Glutamatergic neuron (in vitro differentiated cells): ENCODE data around the gene RNF150. TPM values are rescaled to one million over a fixed set of nuclear protein-coding genes. Genes with fewer than 3 reads are reported as not detected.

ENCODE experiments used
- DNase-seq: peaks from one replicate; pipeline ENCODE4 v3.0.0; 2022
- H3K27ac Mint-ChIP-seq: one replicate; pipeline ENCODE4 v1.8.0; 2020; ENCODE audit warnings: mild to moderate bottlenecking, mixed read lengths, inconsistent platforms; ENCODE audit not compliant: unreplicated experiment
- H3K27me3 Mint-ChIP-seq: one replicate; pipeline ENCODE4 v1.8.0; 2020; ENCODE audit warnings: mild to moderate bottlenecking, moderate library complexity, mixed read lengths, inconsistent platforms; ENCODE audit not compliant: unreplicated experiment
- H3K36me3 Mint-ChIP-seq: one replicate; pipeline ENCODE4 v1.8.0; 2020; ENCODE audit warnings: mild to moderate bottlenecking, mixed read lengths, inconsistent platforms; ENCODE audit not compliant: unreplicated experiment
- H3K4me1 Mint-ChIP-seq: one replicate; pipeline ENCODE4 v1.8.0; 2020; ENCODE audit warnings: mild to moderate bottlenecking, low read depth, mixed read lengths, inconsistent platforms; ENCODE audit not compliant: unreplicated experiment
- H3K4me3 Mint-ChIP-seq: one replicate; pipeline ENCODE4 v1.8.0; 2020; ENCODE audit warnings: mild to moderate bottlenecking, mixed read lengths, inconsistent platforms; ENCODE audit not compliant: unreplicated experiment
- H3K9me3 Mint-ChIP-seq: one replicate; pipeline ENCODE4 v1.8.0; 2020; ENCODE audit warnings: mild to moderate bottlenecking, moderate library complexity, mixed read lengths, inconsistent platforms; ENCODE audit not compliant: unreplicated experiment
- CTCF ChIP-seq: fragments of 200-600 bp; sonication (generic); IDR thresholded peaks from one replicate; pipeline ENCODE4 v1.5.0; 2021; ENCODE audit not compliant: partially characterized antibody, unreplicated experiment
- total RNA-seq: library from RNA; stranded (reverse); fragmentation: NEBNext Ultra II Directional; extraction: Animal tissue kit (Norgen Biotek cat#: 25700); gene quantifications from one replicate; pipeline ENCODE4 v1.2.1, GENCODE V29; 2021; ENCODE audit not compliant: unreplicated experiment

Gene RNF150
- total RNA-seq, 1 donor from 2014 or later: 23.3 TPM

- no peak for DNase-seq
- TF ChIP-seq CTCF: no peak
- peaks cover 4% of the 10 kb centered on the region for H3K9me3 Mint-ChIP-seq
- no peak overlapping the region for H3K27ac Mint-ChIP-seq
- no peak overlapping the region for H3K4me3 Mint-ChIP-seq
- peaks cover 8% of the 10 kb centered on the region for H3K36me3 Mint-ChIP-seq
- no peaks in the 10 kb centered on the region for H3K4me1 Mint-ChIP-seq
- H3K27me3 Mint-ChIP-seq: peaks cover 2% of the 10 kb centered on the region
Observed at GRCh38 chr4:140877781-140878180, 255.5 kb downstream of the RNF150 start.

- H3K27ac Mint-ChIP-seq: no peak overlapping the region
- TF ChIP-seq CTCF: no peak
- H3K4me1 Mint-ChIP-seq: no peaks in the 10 kb centered on the region
- peaks cover 2% of the 10 kb centered on the region for H3K27me3 Mint-ChIP-seq
- H3K9me3 Mint-ChIP-seq: peaks cover 4% of the 10 kb centered on the region
- H3K36me3 Mint-ChIP-seq: peaks cover 8% of the 10 kb centered on the region
- DNase-seq: no peak
- H3K4me3 Mint-ChIP-seq: no peak overlapping the region
Observed at GRCh38 chr4:140876615-140877364, 256.5 kb downstream of the RNF150 start.

- Mint-ChIP-seq H3K4me3 (no peak overlapping the region), H3K9me3 (peaks cover 4% of the 10 kb centered on the region), H3K4me1 (no peaks in the 10 kb centered on the region), H3K27me3 (no peaks in the 10 kb centered on the region), H3K27ac (no peak overlapping the region), H3K36me3 (peaks cover 8% of the 10 kb centered on the region)
- no peak for DNase-seq
- TF ChIP-seq CTCF: no peak
Observed at GRCh38 chr4:140875746-140876452, 257.4 kb downstream of the RNF150 start.

GRCh38 chr4:140874056-140874455 is 259.2 kb downstream of the RNF150 start:
- Mint-ChIP-seq H3K27me3 (no peaks in the 10 kb centered on the region), H3K27ac (no peak overlapping the region), H3K36me3 (peaks cover 4% of the 10 kb centered on the region), H3K4me1 (no peaks in the 10 kb centered on the region), H3K9me3 (no peaks in the 10 kb centered on the region), H3K4me3 (no peak overlapping the region)
- DNase-seq: no peak
- TF ChIP-seq CTCF: no peak

GRCh38 chr4:140871368-140871767 is 261.9 kb downstream of the RNF150 start:
- Mint-ChIP-seq H3K9me3 (no peaks in the 10 kb centered on the region), H3K4me3 (no peak overlapping the region), H3K36me3 (no peaks in the 10 kb centered on the region), H3K27ac (no peak overlapping the region), H3K27me3 (no peaks in the 10 kb centered on the region), H3K4me1 (no peaks in the 10 kb centered on the region)
- DNase-seq: no peak
- no peak for TF ChIP-seq CTCF
